Ectodermal cell (in vitro differentiated cells): ENCODE measurements around the gene COL11A1.
"Not testable (repeated sequence)": the region's sequence is repeated elsewhere in the genome, so short reads cannot be mapped to it uniquely, and the experiment has no call there.

ENCODE experiments used
- H3K27ac ChIP-seq: 2 replicates; pipeline ENCODE4 v1.7.0; 2013; ENCODE audit warnings: mild to moderate bottlenecking, low read depth, low read length; ENCODE audit not compliant: insufficient read depth, poor library complexity, severe bottlenecking
- H3K27me3 ChIP-seq: 2 replicates; pipeline ENCODE4 v1.7.0; 2013; ENCODE audit warnings: mild to moderate bottlenecking, low read length; ENCODE audit not compliant: insufficient read depth, control insufficient read depth, poor library complexity, severe bottlenecking
- H3K36me3 ChIP-seq: one replicate; pipeline ENCODE4 v1.7.0; 2013; ENCODE audit warnings: low read length; ENCODE audit not compliant: control insufficient read depth, insufficient read depth
- H3K4me1 ChIP-seq: one replicate; pipeline ENCODE4 v1.7.0; 2013; ENCODE audit warnings: low read length; ENCODE audit not compliant: control insufficient read depth, insufficient read depth
- H3K4me3 ChIP-seq: 2 replicates; pipeline ENCODE4 v1.7.0; 2013; ENCODE audit warnings: low read depth, low read length, control low read depth; ENCODE audit not compliant: insufficient read depth
- H3K9me3 ChIP-seq: 2 replicates; pipeline ENCODE4 v1.7.0; 2013; ENCODE audit warnings: mild to moderate bottlenecking, low read length, moderate library complexity; ENCODE audit not compliant: control insufficient read depth
- WGBS, 2 experiments: methylation state at CpG; one replicate each; pipeline ENCODE4 v1.1.7; 2013; ENCODE audit warnings: missing lambda C conversion rate in 2 of 2; 5-methylcytosine and 5-hydroxymethylcytosine counted together

The COL11A1 gene

GRCh38 chr1:102937401-102937800 is 170.9 kb downstream of the COL11A1 start:
- no peaks in the 10 kb centered on the region for H3K36me3 ChIP-seq
- no peaks in the 10 kb centered on the region for H3K4me1 ChIP-seq
- no peak overlapping the region for H3K4me3 ChIP-seq
- no peaks in the 10 kb centered on the region for H3K9me3 ChIP-seq
- H3K27ac ChIP-seq = no peak overlapping the region
- H3K27me3 ChIP-seq = no peaks in the 10 kb centered on the region
- WGBS, 2 experiments = 36 to 49% methylated on average over 2 to 3 of the region's 3 CpGs

- H3K27me3 ChIP-seq, H3K4me3 ChIP-seq, H3K36me3 ChIP-seq, H3K9me3 ChIP-seq, H3K27ac ChIP-seq, H3K4me1 ChIP-seq: not testable (repeated sequence)
- WGBS, 2 experiments = 77 to 81% methylated on average over 8 of the region's 9 CpGs
These were observed 175.0 kb downstream of the COL11A1 start for GRCh38 chr1:102933362-102933761.

DNA sequence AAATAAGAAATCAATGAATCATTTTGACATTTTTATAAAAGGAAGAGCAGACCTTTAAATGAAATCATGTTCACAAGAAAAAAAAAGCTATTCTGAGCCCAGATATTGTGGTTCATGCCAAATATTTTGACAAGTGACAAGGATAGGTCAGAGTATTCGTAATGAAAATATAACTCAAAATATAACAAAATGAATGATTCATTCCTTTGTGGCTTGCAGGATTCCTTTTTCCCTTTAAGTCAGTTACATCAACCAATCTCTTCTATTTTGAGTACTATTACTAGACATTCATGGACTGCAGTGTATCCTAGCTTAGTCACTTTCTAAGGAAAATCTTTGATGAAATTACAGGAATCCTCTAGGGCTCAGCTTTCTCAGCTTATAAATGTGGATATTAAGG is 188.7 kb downstream of the COL11A1 start:
- no peaks in the 10 kb centered on the region for H3K4me1 ChIP-seq
- no CpG with 5 or more reads among the region's 1 CpG for WGBS, 2 experiments
- no peaks in the 10 kb centered on the region for H3K9me3 ChIP-seq

GRCh38 chr1:102901996-102902395 is 206.3 kb downstream of the COL11A1 start:
- H3K9me3 ChIP-seq = no peaks in the 10 kb centered on the region
- no peak overlapping the region for H3K4me3 ChIP-seq
- H3K27ac ChIP-seq = no peak overlapping the region
- no peaks in the 10 kb centered on the region for H3K36me3 ChIP-seq
- no peaks in the 10 kb centered on the region for H3K27me3 ChIP-seq
- 96 to 100% methylated on average over 1 of the region's 1 CpG for WGBS, 2 experiments
- H3K4me1 ChIP-seq = no peaks in the 10 kb centered on the region

More for the DNA sequence above, 188.7 kb downstream of the COL11A1 start:
- Histone ChIP-seq H3K27ac (no peak overlapping the region), H3K27me3 (no peaks in the 10 kb centered on the region), H3K4me3 (no peak overlapping the region), H3K36me3 (no peaks in the 10 kb centered on the region)

DNA sequence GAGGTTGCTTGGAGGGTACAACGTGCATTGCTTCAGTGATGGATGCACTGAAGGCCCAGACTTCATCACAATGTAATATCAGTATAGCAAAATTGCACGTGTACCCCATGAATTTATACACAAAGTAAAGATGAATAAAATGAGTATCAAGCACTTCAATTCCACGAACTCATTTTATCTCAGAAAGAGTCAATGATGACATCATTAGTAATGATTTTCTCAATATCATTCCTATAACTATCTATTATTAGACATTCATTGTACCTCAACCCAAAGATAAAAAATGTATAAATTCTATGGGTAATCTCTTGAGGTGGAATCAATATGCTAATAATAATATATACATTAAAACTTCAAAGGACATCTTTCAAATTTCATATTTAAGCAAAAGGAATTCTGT is 208.4 kb downstream of the COL11A1 start:
- WGBS, 2 experiments = 98 to 100% methylated on average over 1 to 3 of the region's 3 CpGs
- Histone ChIP-seq H3K9me3 (no peaks in the 10 kb centered on the region), H3K27me3 (no peaks in the 10 kb centered on the region), H3K27ac (no peak overlapping the region), H3K4me3 (no peak overlapping the region), H3K36me3 (no peaks in the 10 kb centered on the region), H3K4me1 (no peaks in the 10 kb centered on the region)

DNA sequence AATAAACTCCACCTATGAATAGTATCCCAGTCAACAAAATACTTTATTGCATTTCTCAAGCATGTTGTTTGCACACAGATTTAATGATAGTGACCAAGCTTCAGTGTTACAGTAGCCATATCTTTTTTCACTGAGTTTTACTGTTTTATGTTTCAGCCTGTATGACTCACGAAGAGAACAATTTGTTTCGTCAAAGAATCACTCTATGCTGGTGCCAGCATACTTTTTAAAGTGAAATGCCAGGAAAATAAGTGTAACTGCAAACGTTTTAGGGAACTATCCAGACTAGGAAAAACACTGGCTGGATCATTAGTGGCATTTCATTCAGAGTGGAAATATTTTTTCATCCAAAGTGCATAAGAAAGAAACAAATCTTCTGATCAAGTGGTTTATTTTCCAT is 210.8 kb downstream of the COL11A1 start:
- H3K9me3 ChIP-seq = no peaks in the 10 kb centered on the region
- H3K4me1 ChIP-seq = no peaks in the 10 kb centered on the region
- H3K27me3 ChIP-seq = no peaks in the 10 kb centered on the region
- 60 to 64% methylated on average over 3 of the region's 3 CpGs for WGBS, 2 experiments
- H3K27ac ChIP-seq = no peak overlapping the region
- H3K36me3 ChIP-seq = no peaks in the 10 kb centered on the region
- H3K4me3 ChIP-seq = no peak overlapping the region

- H3K4me1 ChIP-seq = no peaks in the 10 kb centered on the region
- H3K27ac ChIP-seq = no peak overlapping the region
- WGBS, 2 experiments = 94 to 96% methylated on average over 2 of the region's 2 CpGs
- H3K9me3 ChIP-seq = no peaks in the 10 kb centered on the region
- no peaks in the 10 kb centered on the region for H3K36me3 ChIP-seq
- H3K4me3 ChIP-seq = no peak overlapping the region
- H3K27me3 ChIP-seq = no peaks in the 10 kb centered on the region
These were observed 211.6 kb downstream of the COL11A1 start for GRCh38 chr1:102896771-102897170.

DNA sequence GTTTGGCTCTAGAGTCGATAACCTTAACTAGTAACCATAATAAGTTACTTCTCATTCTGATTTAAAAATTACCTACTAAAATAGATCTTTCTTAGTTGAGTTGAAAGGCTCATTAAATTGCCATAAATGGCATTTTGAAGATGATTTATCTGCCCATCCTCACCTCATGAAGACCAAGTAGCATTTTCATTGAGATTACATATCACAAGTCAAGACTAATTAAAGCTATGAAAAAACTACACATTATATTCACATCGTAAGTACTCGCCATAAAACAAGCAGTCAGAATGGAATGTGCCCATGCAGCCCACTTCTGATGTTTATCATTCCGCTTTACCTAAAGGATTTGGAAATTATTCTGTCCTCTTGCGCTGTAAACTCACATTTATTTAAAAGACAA is 212.0 kb downstream of the COL11A1 start:
- no peaks in the 10 kb centered on the region for H3K36me3 ChIP-seq
- no peaks in the 10 kb centered on the region for H3K4me1 ChIP-seq
- no peaks in the 10 kb centered on the region for H3K9me3 ChIP-seq
- WGBS, 2 experiments = 95 to 96% methylated on average over 3 to 5 of the region's 5 CpGs
- no peak overlapping the region for H3K4me3 ChIP-seq
- no peak overlapping the region for H3K27ac ChIP-seq
- no peaks in the 10 kb centered on the region for H3K27me3 ChIP-seq

- WGBS, 2 experiments = 89 to 94% methylated on average over 4 of the region's 4 CpGs
- H3K4me1 ChIP-seq = no peaks in the 10 kb centered on the region
- H3K4me3 ChIP-seq = no peak overlapping the region
- H3K27ac ChIP-seq = no peak overlapping the region
- no peaks in the 10 kb centered on the region for H3K36me3 ChIP-seq
- no peaks in the 10 kb centered on the region for H3K27me3 ChIP-seq
- no peaks in the 10 kb centered on the region for H3K9me3 ChIP-seq
These were observed 216.3 kb downstream of the COL11A1 start for GRCh38 chr1:102891868-102892625.

- no peaks in the 10 kb centered on the region for H3K27me3 ChIP-seq
- H3K27ac ChIP-seq = no peak overlapping the region
- H3K9me3 ChIP-seq = no peaks in the 10 kb centered on the region
- no peak overlapping the region for H3K4me3 ChIP-seq
- H3K4me1 ChIP-seq = no peaks in the 10 kb centered on the region
- no peaks in the 10 kb centered on the region for H3K36me3 ChIP-seq
- 88 to 93% methylated on average over 4 of the region's 4 CpGs for WGBS, 2 experiments
These were observed 221.7 kb downstream of the COL11A1 start for GRCh38 chr1:102886638-102887037.
